ENCODE results near the gene ROS1.
A peak's percentile ranks its signal among the peaks of the same experiment; 100 is the strongest.
"Not testable (repeated sequence)": the region's sequence is repeated elsewhere in the genome, so short reads cannot be mapped to it uniquely, and the experiment has no call there.

ROS1 gene

GRCh38 chr6:117425431-117426153, at the start of gene ROS1:
ROS1 (minus strand) TSS chr6:117425942; CDS start chr6:117425656, 286 bp downstream.
- no peak for DNase-seq

GRCh38 chr6:117473401-117473800, 47.7 kb upstream of the ROS1 start:
- no peak for DNase-seq

GRCh38 chr6:117472667-117473066, 46.9 kb upstream of the ROS1 start:
- no peak for DNase-seq

GRCh38 chr6:117469791-117470190, 44.0 kb upstream of the ROS1 start:
- no peak for DNase-seq

GRCh38 chr6:117469356-117469755, 43.6 kb upstream of the ROS1 start:
- DNase-seq = no peak

- DNase-seq = not testable (repeated sequence)
These were observed 42.8 kb upstream of the ROS1 start for GRCh38 chr6:117468527-117468926.

- DNase-seq = no peak
These were observed 42.1 kb upstream of the ROS1 start for GRCh38 chr6:117467876-117468275.

GRCh38 chr6:117465691-117466090, 39.9 kb upstream of the ROS1 start:
- no peak for DNase-seq

- no peak for DNase-seq
These were observed 39.0 kb upstream of the ROS1 start for GRCh38 chr6:117464700-117465099.

GRCh38 chr6:117463762-117464665, 38.3 kb upstream of the ROS1 start:
- peak in 1 of 2 experiments; percentile 25 for DNase-seq

GRCh38 chr6:117459204-117459944, 33.6 kb upstream of the ROS1 start:
- DNase-seq = no peak

- no peak for DNase-seq
These were observed 31.3 kb upstream of the ROS1 start for GRCh38 chr6:117456998-117457397.

- no peak for DNase-seq
These were observed 30.5 kb upstream of the ROS1 start for GRCh38 chr6:117456250-117456649.

GRCh38 chr6:117451671-117452070, 25.9 kb upstream of the ROS1 start:
- no peak for DNase-seq

- peak; percentile 36 to 59 for DNase-seq
These were observed 24.1 kb upstream of the ROS1 start for GRCh38 chr6:117449549-117450439.

- no peak for DNase-seq
These were observed 23.2 kb upstream of the ROS1 start for GRCh38 chr6:117448732-117449485.

GRCh38 chr6:117448011-117448410, 22.3 kb upstream of the ROS1 start:
- DNase-seq = no peak

- no peak for DNase-seq
These were observed 21.1 kb upstream of the ROS1 start for GRCh38 chr6:117446861-117447260.

GRCh38 chr6:117444600-117444999, 18.9 kb upstream of the ROS1 start:
- DNase-seq = no peak

GRCh38 chr6:117442313-117442712, 16.6 kb upstream of the ROS1 start:
- not testable (repeated sequence) for DNase-seq

GRCh38 chr6:117441824-117442264, 16.1 kb upstream of the ROS1 start:
- no peak for DNase-seq

All from activated T-cell treated with anti-CD3 and anti-CD28 coated beads, Interleukin-2, amount 50 U/mL, for 48 hours (primary cell).